Measurements from ENCODE around the gene ARSK.

DNA sequence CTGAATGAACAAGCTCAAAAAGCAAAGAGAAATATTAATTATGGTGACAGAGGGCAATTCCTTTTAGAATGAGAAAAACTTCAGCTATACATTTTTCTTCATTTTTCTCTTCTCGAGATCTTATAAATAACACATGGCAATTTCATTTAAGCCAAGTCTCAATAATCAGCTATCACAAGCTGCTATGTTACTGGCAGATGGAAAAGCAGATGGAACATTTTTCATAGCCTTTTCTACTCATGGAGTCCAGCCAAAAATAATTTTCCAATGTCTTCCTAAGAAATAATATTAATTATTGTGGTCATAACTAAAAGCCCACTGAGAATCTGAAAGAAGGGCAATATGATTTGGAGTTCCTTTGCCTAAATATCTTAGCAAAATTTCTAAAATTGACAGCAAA, 35.8 kb upstream of the ARSK start:
- TF ChIP-seq, protein P1, sequence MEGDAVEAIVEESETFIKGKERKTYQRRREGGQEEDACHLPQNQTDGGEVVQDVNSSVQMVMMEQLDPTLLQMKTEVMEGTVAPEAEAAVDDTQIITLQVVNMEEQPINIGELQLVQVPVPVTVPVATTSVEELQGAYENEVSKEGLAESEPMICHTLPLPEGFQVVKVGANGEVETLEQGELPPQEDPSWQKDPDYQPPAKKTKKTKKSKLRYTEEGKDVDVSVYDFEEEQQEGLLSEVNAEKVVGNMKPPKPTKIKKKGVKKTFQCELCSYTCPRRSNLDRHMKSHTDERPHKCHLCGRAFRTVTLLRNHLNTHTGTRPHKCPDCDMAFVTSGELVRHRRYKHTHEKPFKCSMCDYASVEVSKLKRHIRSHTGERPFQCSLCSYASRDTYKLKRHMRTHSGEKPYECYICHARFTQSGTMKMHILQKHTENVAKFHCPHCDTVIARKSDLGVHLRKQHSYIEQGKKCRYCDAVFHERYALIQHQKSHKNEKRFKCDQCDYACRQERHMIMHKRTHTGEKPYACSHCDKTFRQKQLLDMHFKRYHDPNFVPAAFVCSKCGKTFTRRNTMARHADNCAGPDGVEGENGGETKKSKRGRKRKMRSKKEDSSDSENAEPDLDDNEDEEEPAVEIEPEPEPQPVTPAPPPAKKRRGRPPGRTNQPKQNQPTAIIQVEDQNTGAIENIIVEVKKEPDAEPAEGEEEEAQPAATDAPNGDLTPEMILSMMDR (IDR thresholded peaks at IDR 0.05) = no peak
- no peak for TF ChIP-seq POLR2A (IDR thresholded peaks at IDR 0.05)
